Stimulated activated CD8-positive, alpha-beta memory T cell treated with anti-CD3 and anti-CD28 coated beads, Interleukin-7, amount 100 ng/mL, for 48 hours (primary cell): ENCODE measurements around the gene NR4A3.

Source experiments
- DNase-seq, 2 donors: peaks; one replicate each; pipeline ENCODE4 v3.0.0-alpha.2; 2020; ENCODE audit warnings: low read depth in 1 of 2; ENCODE audit errors: extremely low read depth in 1 of 2

Gene NR4A3

GRCh38 chr9:99870126-99870525 is 48.4 kb downstream of the NR4A3 start:
- DNase-seq = no peak

GRCh38 chr9:99873531-99873930 is 51.8 kb downstream of the NR4A3 start:
- no peak for DNase-seq

- no peak for DNase-seq
Observed at GRCh38 chr9:99873943-99874584, 52.4 kb downstream of the NR4A3 start.

- DNase-seq = no peak
Observed at GRCh38 chr9:99876190-99876589, 54.5 kb downstream of the NR4A3 start.

- DNase-seq = no peak
Observed at GRCh38 chr9:99878651-99879050, 57.0 kb downstream of the NR4A3 start.

GRCh38 chr9:99881769-99882168 is 60.1 kb downstream of the NR4A3 start:
- no peak for DNase-seq

- DNase-seq = no peak
Observed at GRCh38 chr9:99885747-99886146, 64.1 kb downstream of the NR4A3 start.

- no peak for DNase-seq
Observed at GRCh38 chr9:99889120-99889519, 67.4 kb downstream of the NR4A3 start.

- no peak for DNase-seq
Observed at GRCh38 chr9:99894826-99895225, 73.1 kb downstream of the NR4A3 start.

- no peak for DNase-seq
Observed at GRCh38 chr9:99895510-99895909, 73.8 kb downstream of the NR4A3 start.

GRCh38 chr9:99896119-99896518 is 74.4 kb downstream of the NR4A3 start:
- DNase-seq = no peak

GRCh38 chr9:99903393-99903792 is 81.7 kb downstream of the NR4A3 start:
- DNase-seq = no peak

GRCh38 chr9:99905833-99906402 is 84.2 kb downstream of the NR4A3 start:
- DNase-seq = no peak

GRCh38 chr9:99906403-99907207 is 84.9 kb downstream of the NR4A3 start, which contains the start of gene STX17:
STX17 (plus strand) TSS chr9:99906654; CDS start chr9:99915240, 8,586 bp downstream.
- peak; percentile 57 to 62 for DNase-seq

- DNase-seq = no peak
Observed at GRCh38 chr9:99907208-99907532, 85.5 kb downstream of the NR4A3 start.

- DNase-seq = no peak
Observed at GRCh38 chr9:99911600-99911999, 89.9 kb downstream of the NR4A3 start.
